ENCODE measurements around the gene OR2W1. TPM values are rescaled to one million over a fixed set of nuclear protein-coding genes. Genes with fewer than 3 reads are reported as not detected.
A peak's percentile ranks its signal among the peaks of the same experiment; 100 is the strongest.

The OR2W1 gene
- polyA plus RNA-seq, 1 experiment: not detected

DNA sequence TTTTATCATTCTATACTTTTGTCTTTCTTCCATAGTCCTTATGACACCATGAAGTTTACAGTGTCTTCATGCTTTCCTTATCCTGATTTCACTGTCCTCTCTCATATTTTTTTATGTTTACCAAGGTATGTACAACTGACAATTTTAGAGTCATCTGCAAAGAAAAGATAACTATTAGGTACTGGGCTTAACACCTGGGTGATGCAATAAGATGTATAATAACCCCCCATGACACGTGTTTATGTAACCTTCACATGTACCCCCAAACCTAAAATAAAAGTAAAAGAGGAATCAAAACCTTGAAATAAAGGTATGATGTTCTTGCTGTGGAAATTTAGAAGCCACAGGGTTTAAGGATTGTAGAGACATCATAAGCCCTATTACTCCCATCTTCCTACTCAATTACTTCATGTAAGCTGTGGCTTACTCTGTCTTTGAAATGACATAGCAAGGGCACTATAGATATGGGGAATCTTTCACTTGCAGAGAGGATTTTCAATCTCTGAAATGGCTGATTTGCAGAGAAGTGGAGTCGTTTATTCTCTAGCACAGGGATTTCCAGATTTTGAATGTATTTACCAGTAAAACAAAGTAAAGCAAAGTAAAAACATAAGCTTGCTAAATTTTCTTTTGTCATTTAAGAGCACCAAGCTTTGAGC lies 18.9 kb downstream of the OR2W1 start:
- POLR2A ChIA-PET: no interaction called here
- no peaks in the 10 kb centered on the region for H3K27me3 ChIP-seq (ENCODE audit: control insufficient read depth, insufficient read depth, low read length)
- no peak for DNase-seq (ENCODE audit: low read depth, low spot score)
- no peaks in the 10 kb centered on the region for H3K9me3 ChIP-seq (ENCODE audit: control insufficient read depth, insufficient read depth, low read length)
- no peak overlapping the region for H3K27ac ChIP-seq (ENCODE audit: low read depth, low read length)
- CTCF ChIA-PET: interaction anchor here (1.0 kb wide), 1 partner anchor 627 kb away, joined by 6 read pairs; no protein-coding TSS in a partner anchor
- H3K4me3 ChIP-seq (ENCODE audit: low read depth, low read length): no peak overlapping the region
- TF ChIP-seq, protein P1, sequence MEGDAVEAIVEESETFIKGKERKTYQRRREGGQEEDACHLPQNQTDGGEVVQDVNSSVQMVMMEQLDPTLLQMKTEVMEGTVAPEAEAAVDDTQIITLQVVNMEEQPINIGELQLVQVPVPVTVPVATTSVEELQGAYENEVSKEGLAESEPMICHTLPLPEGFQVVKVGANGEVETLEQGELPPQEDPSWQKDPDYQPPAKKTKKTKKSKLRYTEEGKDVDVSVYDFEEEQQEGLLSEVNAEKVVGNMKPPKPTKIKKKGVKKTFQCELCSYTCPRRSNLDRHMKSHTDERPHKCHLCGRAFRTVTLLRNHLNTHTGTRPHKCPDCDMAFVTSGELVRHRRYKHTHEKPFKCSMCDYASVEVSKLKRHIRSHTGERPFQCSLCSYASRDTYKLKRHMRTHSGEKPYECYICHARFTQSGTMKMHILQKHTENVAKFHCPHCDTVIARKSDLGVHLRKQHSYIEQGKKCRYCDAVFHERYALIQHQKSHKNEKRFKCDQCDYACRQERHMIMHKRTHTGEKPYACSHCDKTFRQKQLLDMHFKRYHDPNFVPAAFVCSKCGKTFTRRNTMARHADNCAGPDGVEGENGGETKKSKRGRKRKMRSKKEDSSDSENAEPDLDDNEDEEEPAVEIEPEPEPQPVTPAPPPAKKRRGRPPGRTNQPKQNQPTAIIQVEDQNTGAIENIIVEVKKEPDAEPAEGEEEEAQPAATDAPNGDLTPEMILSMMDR (IDR thresholded peaks at IDR 0.05; ENCODE audit: low read depth, low read length): no peak

DNA sequence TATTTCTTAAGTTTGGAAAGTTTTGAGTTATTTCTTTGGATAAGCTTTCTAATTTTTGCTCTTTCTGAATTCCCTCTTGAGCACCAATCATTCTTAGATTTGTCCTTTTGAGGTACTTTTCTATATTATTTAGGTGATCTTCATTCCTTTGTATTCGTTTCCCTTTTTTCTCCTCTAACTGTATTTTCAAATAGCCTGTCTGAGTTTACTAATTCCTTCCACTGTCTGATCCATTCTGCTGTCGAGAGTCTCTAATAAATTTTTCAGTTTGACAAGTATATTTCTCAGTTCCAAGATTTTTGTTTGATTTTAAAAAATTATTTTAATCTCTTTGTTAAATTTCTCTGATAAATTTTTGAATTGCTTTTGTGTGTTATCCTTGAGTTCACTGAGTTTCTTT lies 23.5 kb downstream of the OR2W1 start:
- POLR2A ChIA-PET: no interaction called here
- TF ChIP-seq, protein P1 (IDR thresholded peaks at IDR 0.05; ENCODE audit: low read depth, low read length): no peak
- CTCF ChIA-PET: no interaction called here
- Histone ChIP-seq H3K27ac (ENCODE audit: low read depth, low read length) (no peak overlapping the region), H3K27me3 (ENCODE audit: control insufficient read depth, insufficient read depth, low read length) (no peaks in the 10 kb centered on the region), H3K9me3 (ENCODE audit: control insufficient read depth, insufficient read depth, low read length) (no peaks in the 10 kb centered on the region), H3K4me3 (ENCODE audit: low read depth, low read length) (no peak overlapping the region)
- DNase-seq (ENCODE audit: low read depth, low spot score): no peak

DNA sequence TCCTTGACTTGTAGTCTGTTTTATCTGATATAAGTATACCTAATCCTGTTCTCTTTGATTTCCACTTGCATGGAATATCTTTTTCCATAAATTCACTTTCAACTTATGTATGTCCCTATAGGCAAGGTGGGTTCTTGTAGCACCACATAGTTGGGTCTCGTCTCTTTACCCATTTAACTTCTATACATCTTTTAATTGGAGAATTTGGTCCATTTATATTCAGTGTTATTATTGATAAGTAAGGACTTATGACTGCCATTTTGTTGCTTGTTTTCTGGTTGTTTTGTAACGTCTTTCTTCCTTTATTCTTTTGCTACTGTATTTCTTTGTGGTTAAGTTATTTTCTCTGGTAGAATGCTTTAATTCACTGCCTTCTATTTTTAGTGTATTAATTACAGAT lies 25.3 kb downstream of the OR2W1 start:
- Histone ChIP-seq H3K9me3 (ENCODE audit: control insufficient read depth, insufficient read depth, low read length) (peaks cover 6% of the 10 kb centered on the region), H3K4me3 (ENCODE audit: low read depth, low read length) (no peak overlapping the region), H3K27me3 (ENCODE audit: control insufficient read depth, insufficient read depth, low read length) (peaks cover 2% of the 10 kb centered on the region), H3K27ac (ENCODE audit: low read depth, low read length) (no peak overlapping the region)
- ChIA-PET POLR2A (no interaction called here), CTCF (interaction anchor here (3.0 kb wide), 1 partner anchor 182 kb away, joined by 13 read pairs; no protein-coding TSS in a partner anchor)
- DNase-seq (ENCODE audit: low read depth, low spot score): no peak
- TF ChIP-seq, protein P1 (IDR thresholded peaks at IDR 0.05; ENCODE audit: low read depth, low read length): no peak

DNA sequence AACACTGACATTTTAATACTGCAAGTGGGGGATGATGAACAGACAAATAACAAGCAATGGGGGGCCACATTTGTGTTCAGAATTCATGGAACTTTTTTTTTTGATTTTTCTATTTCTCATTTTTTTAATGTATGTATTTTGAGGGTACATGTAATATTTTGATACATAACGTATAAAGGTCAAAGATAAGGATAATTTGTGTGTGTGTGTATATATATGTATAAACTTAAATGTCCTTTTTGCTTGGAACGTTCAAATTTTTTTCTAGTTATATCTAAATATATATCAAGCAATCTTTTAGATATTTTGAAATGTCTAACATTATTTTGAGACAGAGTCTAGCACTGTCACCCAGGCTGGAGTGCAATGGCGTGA lies 27.6 kb downstream of the OR2W1 start:
- DNase-seq (ENCODE audit: low read depth, low spot score): no peak
- TF ChIP-seq, protein P1 (IDR thresholded peaks at IDR 0.05; ENCODE audit: low read depth, low read length): no peak
- Histone ChIP-seq H3K27me3 (ENCODE audit: control insufficient read depth, insufficient read depth, low read length) (peaks cover 4% of the 10 kb centered on the region), H3K9me3 (ENCODE audit: control insufficient read depth, insufficient read depth, low read length) (peaks cover 8% of the 10 kb centered on the region), H3K27ac (ENCODE audit: low read depth, low read length) (no peak overlapping the region), H3K4me3 (ENCODE audit: low read depth, low read length) (no peak overlapping the region)
- ChIA-PET CTCF (interaction anchor here (3.0 kb wide), 1 partner anchor 180 kb away, joined by 13 read pairs; no protein-coding TSS in a partner anchor), POLR2A (no interaction called here)

GRCh38 chr6:29016559-29017427 lies 28.2 kb downstream of the OR2W1 start:
- DNase-seq (ENCODE audit: low read depth, low spot score): peak; percentile 42
- Histone ChIP-seq H3K27ac (ENCODE audit: low read depth, low read length) (no peak overlapping the region), H3K27me3 (ENCODE audit: control insufficient read depth, insufficient read depth, low read length) (peaks cover 9% of the 10 kb centered on the region), H3K9me3 (ENCODE audit: control insufficient read depth, insufficient read depth, low read length) (peaks cover 8% of the 10 kb centered on the region), H3K4me3 (ENCODE audit: low read depth, low read length) (peak overlapping the region; percentile 72)
- CTCF ChIA-PET: interaction anchor here (0.8 to 6.7 kb wide), 20 partner anchors 11 to 900 kb away, joined by 3 to 61 read pairs (median 4); partner anchors contain the start of genes TRIM27 and ZNF311
- POLR2A ChIA-PET: no interaction called here
- TF ChIP-seq, protein P1 (IDR thresholded peaks at IDR 0.05; ENCODE audit: low read depth, low read length): peak; percentile 91

Measured in AG04450 (cell line).